Loucy (cell line): ENCODE measurements around the gene BBS4.

Experiments
- H2AFZ ChIP-seq: fragments of 200-600 bp; sonication (generic); 2 replicates; pipeline ENCODE4 v1.6.0; 2016; ENCODE audit warnings: antibody characterized with exemption, mild to moderate bottlenecking, low read length, moderate library complexity
- H3F3A ChIP-seq: fragments of 200-600 bp; 2 replicates; pipeline ENCODE4 v1.6.0; 2016; ENCODE audit warnings: antibody characterized with exemption, low read depth, mild to moderate bottlenecking
- H3K27me3 ChIP-seq: fragments of 200-600 bp; sonication (generic); 2 replicates; pipeline ENCODE4 v1.6.1; 2014; ENCODE audit warnings: low read length, mild to moderate bottlenecking; ENCODE audit not compliant: insufficient read depth, poor library complexity, severe bottlenecking
- H3K36me3 ChIP-seq: fragments of 200-600 bp; sonication (generic); 2 replicates; pipeline ENCODE4 v1.6.1; 2016; ENCODE audit warnings: low read length; ENCODE audit not compliant: insufficient read depth
- H3K4me1 ChIP-seq: fragments of 200-600 bp; sonication (generic); 2 replicates; pipeline ENCODE4 v1.5.1; 2014; ENCODE audit warnings: low read length, mild to moderate bottlenecking; ENCODE audit not compliant: insufficient read depth, poor library complexity, severe bottlenecking
- H3K4me2 ChIP-seq: fragments of 200-600 bp; sonication (generic); 2 replicates; pipeline ENCODE4 v1.6.0; 2014; ENCODE audit warnings: antibody characterized with exemption, low read length, low read depth, mild to moderate bottlenecking; ENCODE audit not compliant: poor library complexity, severe bottlenecking
- H3K4me3 ChIP-seq: fragments of 200-600 bp; sonication (generic); 2 replicates; pipeline ENCODE4 v1.5.1; 2014; ENCODE audit warnings: low read length, mild to moderate bottlenecking, mixed read lengths; ENCODE audit not compliant: poor library complexity, severe bottlenecking
- H3K79me2 ChIP-seq: fragments of 200-600 bp; sonication (generic); 2 replicates; pipeline ENCODE4 v1.6.1; 2014; ENCODE audit warnings: low read length; ENCODE audit not compliant: insufficient read depth
- H3K9ac ChIP-seq: fragments of 200-600 bp; sonication (generic); 2 replicates; pipeline ENCODE4 v1.6.0; 2014; ENCODE audit warnings: mild to moderate bottlenecking, low read depth, low read length, moderate library complexity; ENCODE audit not compliant: poor library complexity, severe bottlenecking
- H3K9me2 ChIP-seq: fragments of 200-600 bp; sonication (generic); replicated peaks from 2 replicates; pipeline ENCODE4 v1.6.1; 2016; ENCODE audit warnings: low read depth, low read length, mixed read lengths
- H3K9me3 ChIP-seq: fragments of 200-600 bp; sonication (generic); 2 replicates; pipeline ENCODE4 v1.6.1; 2014; ENCODE audit warnings: mild to moderate bottlenecking, antibody characterized with exemption, low read length, low read depth; ENCODE audit not compliant: insufficient read depth
- H4K20me1 ChIP-seq: fragments of 200-600 bp; sonication (generic); 2 replicates; pipeline ENCODE4 v1.6.0; 2014; ENCODE audit warnings: antibody characterized with exemption, low read length, mild to moderate bottlenecking; ENCODE audit not compliant: insufficient read depth, poor library complexity, severe bottlenecking
- EZH2phosphoT487 ChIP-seq: fragments of 200-600 bp; IDR thresholded peaks from 2 replicates; pipeline ENCODE4 v1.6.1; 2018; ENCODE audit warnings: antibody characterized with exemption, mild to moderate bottlenecking, moderate library complexity, borderline replicate concordance
- TF ChIP-seq, protein P1 (sequence below): fragments of 200-600 bp; sonication (generic); conservative IDR thresholded peaks from 2 replicates; pipeline ENCODE4 v1.5.1; 2014; ENCODE audit warnings: mild to moderate bottlenecking, antibody characterized with exemption, low read length

Gene BBS4

DNA sequence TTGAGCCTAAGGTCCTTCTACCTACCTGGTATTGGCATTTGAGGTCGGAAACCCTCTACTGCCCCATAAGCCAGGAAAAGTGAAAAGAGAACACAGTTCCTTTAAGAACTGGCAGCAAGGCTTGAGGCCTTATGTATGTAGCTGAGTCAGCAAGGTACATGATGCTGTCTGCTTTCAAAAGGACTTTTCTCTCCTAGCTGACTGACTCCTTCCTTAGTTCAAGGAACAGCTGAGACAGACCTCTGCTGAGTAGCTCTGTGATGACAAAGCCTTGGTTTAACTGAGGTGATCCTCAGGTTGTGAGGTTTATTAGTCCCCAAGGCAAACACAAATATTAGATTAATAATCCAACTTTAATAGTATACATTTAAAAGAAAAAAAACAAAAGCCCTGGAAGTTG, 51.7 kb downstream of the BBS4 start:
- Histone ChIP-seq H3K9me3 (no peaks in the 10 kb centered on the region), H2AFZ (no peak overlapping the region), H3K4me2 (no peak overlapping the region), H3K9me2 (no peaks in the 10 kb centered on the region), H3K4me3 (no peak overlapping the region), H3F3A (no peaks in the 10 kb centered on the region), H4K20me1 (no peaks in the 10 kb centered on the region), H3K36me3 (peaks cover 10% of the 10 kb centered on the region; the same call in 1 of the 2 replicates), H3K27me3 (no peaks in the 10 kb centered on the region), H3K9ac (no peak overlapping the region), H3K4me1 (peaks cover 16% of the 10 kb centered on the region), H3K79me2 (no peaks in the 10 kb centered on the region)
- TF ChIP-seq, protein P1, sequence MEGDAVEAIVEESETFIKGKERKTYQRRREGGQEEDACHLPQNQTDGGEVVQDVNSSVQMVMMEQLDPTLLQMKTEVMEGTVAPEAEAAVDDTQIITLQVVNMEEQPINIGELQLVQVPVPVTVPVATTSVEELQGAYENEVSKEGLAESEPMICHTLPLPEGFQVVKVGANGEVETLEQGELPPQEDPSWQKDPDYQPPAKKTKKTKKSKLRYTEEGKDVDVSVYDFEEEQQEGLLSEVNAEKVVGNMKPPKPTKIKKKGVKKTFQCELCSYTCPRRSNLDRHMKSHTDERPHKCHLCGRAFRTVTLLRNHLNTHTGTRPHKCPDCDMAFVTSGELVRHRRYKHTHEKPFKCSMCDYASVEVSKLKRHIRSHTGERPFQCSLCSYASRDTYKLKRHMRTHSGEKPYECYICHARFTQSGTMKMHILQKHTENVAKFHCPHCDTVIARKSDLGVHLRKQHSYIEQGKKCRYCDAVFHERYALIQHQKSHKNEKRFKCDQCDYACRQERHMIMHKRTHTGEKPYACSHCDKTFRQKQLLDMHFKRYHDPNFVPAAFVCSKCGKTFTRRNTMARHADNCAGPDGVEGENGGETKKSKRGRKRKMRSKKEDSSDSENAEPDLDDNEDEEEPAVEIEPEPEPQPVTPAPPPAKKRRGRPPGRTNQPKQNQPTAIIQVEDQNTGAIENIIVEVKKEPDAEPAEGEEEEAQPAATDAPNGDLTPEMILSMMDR = no peak
- TF ChIP-seq EZH2phosphoT487 = no peak

DNA sequence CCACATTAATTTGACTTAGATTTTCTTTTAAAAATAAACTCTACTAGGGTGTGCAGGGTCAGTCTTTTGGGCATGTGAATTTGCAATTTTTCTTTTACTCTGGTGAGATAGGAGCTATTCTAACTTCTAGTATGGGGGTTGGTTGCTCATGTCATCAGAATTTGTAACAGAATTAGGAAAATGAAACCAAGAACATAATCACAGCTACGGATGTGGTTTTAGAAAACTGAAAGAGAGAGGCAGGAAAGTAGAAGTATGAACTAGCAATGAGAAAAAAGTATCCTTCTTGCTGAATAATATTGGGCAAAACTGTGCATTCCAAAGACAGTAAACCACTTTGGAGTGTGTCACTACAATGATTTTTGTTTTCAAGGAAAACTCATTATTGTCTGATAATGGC, 54.2 kb downstream of the BBS4 start:
- Histone ChIP-seq H3K9me2 (no peaks in the 10 kb centered on the region), H3K4me2 (peak overlapping the region; percentile 52), H3F3A (no peaks in the 10 kb centered on the region), H3K27me3 (no peaks in the 10 kb centered on the region), H2AFZ (no peak overlapping the region), H3K79me2 (no peaks in the 10 kb centered on the region), H3K4me3 (peak overlapping the region; percentile 23), H3K4me1 (peaks cover 12% of the 10 kb centered on the region), H3K9ac (no peak overlapping the region), H4K20me1 (no peaks in the 10 kb centered on the region), H3K36me3 (peaks cover 10% of the 10 kb centered on the region; the same call in 1 of the 2 replicates), H3K9me3 (no peaks in the 10 kb centered on the region)
- TF ChIP-seq, protein P1 = no peak
- no peak for TF ChIP-seq EZH2phosphoT487

DNA sequence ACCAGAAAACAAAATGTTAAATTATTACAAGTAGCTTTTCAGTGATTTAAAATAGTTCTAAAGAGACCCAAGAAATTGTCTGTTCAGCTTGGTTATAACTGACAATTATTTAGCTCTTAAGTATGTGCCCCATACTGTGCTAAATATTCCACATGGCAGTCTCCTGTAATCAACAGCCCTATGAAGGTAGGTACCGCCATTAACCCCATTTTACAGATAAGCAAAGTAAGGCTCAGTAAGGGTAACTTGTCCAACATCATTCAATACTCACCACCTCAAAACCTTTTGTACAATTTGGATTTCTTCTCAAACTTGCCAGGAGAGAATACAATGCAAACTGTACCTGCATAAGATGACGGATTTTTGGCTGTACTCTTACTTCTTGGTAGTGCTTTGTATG, 63.7 kb downstream of the BBS4 start:
- Histone ChIP-seq H3K27me3 (no peaks in the 10 kb centered on the region), H3K4me1 (no peaks in the 10 kb centered on the region), H3K9ac (no peak overlapping the region), H3K9me3 (no peaks in the 10 kb centered on the region), H3K36me3 (peaks cover 43% of the 10 kb centered on the region; the same call in 1 of the 2 replicates), H3K4me2 (no peak overlapping the region), H3F3A (no peaks in the 10 kb centered on the region), H3K9me2 (no peaks in the 10 kb centered on the region), H4K20me1 (no peaks in the 10 kb centered on the region), H2AFZ (no peak overlapping the region), H3K79me2 (no peaks in the 10 kb centered on the region), H3K4me3 (no peak overlapping the region)
- TF ChIP-seq, protein P1 = no peak
- no peak for TF ChIP-seq EZH2phosphoT487
